Activated effector memory CD4-positive, alpha-beta T cell treated with anti-CD3 and anti-CD28 coated beads, Interleukin-2, amount 50 U/mL, for 16 hours (primary cell): ENCODE data around the gene TSPOAP1.

Experiments
- DNase-seq: peaks from one replicate; pipeline ENCODE4 v3.0.0-alpha.2; 2020

The TSPOAP1 gene

GRCh38 chr17:58315281-58315711, 13.3 kb downstream of the TSPOAP1 start:
- peak; percentile 55 for DNase-seq

DNA sequence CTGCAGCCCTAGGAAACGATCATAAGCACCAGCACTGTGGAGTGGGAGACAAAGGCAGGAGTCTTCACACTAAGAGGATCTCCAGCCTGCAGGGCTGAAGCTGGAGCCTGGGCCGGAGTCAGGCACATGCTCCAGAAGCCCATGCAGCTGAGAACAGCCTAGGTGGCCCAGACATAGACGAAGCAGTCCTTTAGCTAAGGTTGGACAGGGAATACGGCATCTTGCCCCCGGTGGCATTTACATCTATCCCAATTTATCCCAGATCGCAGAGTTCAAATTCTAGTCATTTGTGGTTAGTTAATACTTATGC, 13.9 kb downstream of the TSPOAP1 start:
- no peak for DNase-seq

DNA sequence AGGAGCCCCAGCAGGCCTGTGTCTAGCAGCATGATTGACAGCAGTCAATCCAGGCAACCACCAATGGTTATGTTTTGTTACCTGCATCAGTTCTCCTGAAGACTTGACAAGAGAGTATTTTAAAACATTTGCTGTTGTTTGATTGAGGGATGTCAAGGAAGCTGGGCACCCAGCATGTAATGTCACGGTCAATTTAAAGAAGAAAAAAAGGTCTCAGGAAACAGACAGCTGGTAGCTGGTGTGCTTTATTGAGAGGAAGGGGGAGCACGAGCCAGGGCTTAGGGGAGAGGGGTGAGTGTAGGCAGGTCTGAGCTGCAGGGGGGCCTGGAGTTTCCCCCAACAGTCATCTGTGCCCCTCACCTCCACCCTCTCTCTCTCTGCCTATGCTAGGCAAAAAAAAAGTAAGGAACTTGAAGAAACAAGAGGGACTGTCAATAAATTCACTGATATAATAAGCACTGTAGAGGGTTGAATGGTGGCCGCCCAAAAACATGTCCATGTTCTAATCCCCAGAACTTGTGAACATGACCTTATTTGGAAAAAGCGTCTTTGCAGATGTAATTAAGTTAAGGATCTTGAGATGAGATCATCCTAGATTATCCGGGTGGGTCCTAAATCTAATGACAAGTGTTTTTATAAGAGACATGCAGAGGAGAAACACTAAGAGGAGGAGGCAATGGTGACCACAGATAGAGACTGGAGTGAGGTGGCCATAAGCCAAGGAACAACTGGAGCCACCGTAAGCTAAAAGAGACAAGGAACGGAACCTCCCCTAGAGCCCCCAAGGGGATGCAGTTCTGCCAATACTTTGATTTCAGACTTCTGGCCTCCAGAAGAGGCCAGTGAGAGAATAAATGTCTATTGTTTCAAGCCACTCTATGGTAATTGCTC, 14.5 kb downstream of the TSPOAP1 start:
- no peak for DNase-seq

DNA sequence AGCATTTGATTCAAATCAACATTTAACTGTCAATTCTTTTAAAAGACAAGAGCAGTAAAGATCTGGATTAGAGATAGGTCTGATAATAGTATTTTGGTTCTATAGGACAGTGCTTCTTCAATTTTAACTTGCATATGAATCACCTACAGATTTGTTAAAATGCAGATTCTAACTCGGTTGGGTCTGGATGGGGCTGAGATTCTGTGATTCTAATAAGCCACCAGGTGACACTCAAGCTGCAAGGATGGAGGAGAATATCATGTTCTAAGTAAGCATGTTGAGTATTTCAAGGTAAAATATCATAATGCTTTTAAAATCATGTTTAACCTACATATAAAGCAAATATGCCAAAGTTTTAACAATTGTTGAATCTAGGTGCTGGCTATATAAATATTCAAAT, 15.8 kb downstream of the TSPOAP1 start:
- DNase-seq: no peak

GRCh38 chr17:58312021-58312630, 16.5 kb downstream of the TSPOAP1 start:
- peak; percentile 61 for DNase-seq

GRCh38 chr17:58311429-58311894, 17.1 kb downstream of the TSPOAP1 start:
- DNase-seq: no peak

DNA sequence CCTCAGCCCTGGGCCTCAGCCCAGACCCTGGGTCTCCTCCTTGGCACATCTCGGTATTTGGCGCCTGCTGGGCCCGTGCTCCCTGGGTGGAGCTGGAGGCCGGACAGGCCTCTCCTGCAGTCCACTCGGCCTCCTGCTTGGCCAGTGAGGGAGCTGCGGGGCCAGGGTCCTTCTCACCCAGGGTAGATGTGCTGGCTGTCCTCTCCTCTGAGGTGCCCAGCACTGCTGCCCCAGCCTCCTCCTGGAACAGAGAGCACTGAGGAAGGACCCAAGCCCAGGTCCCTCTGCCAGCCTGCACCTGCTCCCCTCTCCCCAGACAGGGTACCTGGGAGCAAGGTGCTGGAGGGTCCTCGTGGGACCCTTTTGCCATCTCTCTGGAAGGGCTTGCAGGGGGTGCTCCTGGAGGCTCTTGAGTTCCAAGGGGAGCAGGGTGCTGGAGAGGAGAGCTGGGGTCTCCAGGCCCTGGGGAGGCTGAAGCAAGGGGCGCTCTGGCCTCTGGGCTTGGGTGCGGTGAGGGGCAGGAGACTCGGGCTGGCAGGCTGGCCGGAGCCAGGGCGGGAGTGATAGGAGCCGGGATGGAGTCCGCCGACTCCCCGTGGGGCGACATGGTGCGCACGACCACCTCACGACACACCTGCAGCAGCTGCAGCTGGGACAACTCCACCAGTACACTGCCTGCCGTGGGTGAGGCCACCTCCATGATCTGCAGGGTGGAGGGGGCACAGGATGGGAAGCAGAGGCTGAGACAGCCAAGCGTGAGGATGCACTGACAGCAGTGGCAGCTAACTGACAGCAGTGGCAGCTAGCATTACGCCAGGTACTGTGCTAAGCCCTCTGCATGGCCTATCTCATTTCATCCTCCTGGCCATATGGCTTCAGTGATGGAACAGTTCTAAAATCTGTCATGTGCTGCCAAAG, 17.8 kb downstream of the TSPOAP1 start:
- no peak for DNase-seq

- no peak for DNase-seq
These were observed 18.7 kb downstream of the TSPOAP1 start for GRCh38 chr17:58309918-58310259.

GRCh38 chr17:58308985-58309917, 19.3 kb downstream of the TSPOAP1 start:
- no peak for DNase-seq

DNA sequence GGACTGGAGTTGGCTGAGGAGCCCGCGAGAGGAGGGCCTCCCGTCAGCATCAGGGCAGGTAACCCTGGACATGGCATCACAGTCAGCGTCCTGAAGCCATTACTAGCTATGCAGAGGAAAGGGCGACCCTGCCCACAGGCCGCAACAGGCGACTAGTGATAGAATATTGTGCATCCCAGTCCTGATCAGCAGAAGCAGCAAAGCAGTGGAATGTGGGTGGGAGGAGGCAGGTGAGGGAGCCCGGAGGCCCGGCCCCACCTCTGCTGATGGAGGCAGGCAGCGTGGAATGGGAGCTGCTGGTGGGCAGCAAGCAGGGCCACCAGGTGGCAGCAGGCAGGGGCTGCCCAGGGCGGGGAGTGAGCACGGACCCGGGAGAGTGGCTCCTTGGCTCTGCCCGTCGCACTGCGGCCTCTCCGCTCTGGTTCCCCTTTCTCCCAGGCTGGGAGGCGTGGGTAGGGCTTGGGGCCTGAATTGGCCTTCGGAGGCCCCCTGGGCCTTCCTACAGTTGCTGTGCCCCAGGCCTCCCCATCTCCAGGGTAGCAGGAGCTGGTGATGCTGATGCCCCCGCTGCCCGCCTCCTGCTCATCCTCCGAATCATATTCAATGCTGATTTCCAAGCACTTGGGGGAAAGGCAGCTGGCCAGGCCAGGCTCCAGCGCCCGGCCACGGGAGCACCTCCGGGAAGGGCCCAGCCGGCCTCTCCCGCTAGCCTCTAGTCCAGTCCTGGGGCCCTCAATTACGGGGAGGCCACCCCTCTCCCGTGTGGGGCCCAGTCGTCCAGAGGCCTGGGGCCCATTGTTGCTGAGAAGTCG, 20.2 kb downstream of the TSPOAP1 start:
- DNase-seq: no peak

DNA sequence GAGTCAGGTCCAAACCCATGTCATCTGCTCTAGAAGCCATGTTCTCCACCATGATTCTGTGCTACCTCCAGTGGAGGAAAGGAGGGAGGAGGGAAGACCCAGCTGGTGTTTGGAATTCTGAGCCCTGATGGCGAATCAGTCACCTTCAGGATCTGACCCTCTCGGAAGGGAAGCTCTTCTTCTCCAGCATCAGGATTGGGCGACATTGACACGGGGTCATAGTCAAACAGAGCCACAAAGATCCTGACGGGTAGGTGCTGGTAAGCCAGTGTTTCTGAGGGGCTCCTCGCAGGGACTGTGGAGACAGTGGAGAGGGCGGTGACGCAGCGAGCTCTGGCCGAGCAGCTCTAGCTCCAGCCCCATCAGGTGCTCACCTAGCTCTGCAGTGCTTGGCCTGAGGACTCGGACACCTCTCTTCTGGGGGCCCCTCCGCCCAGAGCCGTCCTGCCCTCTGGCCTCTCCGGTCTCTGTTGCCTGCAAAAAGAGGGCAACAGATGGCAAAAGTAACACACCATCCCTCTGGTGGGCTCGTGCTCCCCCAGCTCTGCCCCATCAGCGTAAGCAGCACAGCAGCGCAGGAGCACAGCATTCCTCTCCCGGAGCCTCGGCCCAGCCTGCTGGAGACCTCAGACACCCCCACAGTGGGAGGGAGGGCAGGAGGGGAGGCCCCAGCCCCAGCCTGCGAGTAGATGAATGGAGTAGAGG, 21.0 kb downstream of the TSPOAP1 start:
- DNase-seq: no peak

GRCh38 chr17:58306131-58306951, 22.3 kb downstream of the TSPOAP1 start:
- DNase-seq: no peak

DNA sequence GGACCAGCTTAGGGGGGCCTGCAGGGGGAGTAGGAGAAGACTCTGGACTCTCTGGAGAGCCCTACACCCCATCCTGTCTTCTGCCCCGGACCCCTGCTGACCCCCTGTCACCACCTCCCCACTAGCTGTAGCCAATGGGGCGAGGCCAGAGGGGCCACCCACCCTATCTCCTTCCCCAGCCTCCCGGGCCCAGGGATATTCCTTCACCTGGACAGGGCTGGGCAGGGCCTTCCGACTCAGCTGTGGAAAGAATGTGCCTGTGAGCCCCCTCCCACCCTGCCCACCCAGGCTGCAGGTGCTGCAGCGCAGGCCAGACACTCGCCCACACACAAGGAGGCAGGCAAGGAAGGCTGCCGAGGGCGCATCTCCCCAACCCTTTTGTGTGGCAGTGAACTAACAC, 23.0 kb downstream of the TSPOAP1 start:
- DNase-seq: no peak

DNA sequence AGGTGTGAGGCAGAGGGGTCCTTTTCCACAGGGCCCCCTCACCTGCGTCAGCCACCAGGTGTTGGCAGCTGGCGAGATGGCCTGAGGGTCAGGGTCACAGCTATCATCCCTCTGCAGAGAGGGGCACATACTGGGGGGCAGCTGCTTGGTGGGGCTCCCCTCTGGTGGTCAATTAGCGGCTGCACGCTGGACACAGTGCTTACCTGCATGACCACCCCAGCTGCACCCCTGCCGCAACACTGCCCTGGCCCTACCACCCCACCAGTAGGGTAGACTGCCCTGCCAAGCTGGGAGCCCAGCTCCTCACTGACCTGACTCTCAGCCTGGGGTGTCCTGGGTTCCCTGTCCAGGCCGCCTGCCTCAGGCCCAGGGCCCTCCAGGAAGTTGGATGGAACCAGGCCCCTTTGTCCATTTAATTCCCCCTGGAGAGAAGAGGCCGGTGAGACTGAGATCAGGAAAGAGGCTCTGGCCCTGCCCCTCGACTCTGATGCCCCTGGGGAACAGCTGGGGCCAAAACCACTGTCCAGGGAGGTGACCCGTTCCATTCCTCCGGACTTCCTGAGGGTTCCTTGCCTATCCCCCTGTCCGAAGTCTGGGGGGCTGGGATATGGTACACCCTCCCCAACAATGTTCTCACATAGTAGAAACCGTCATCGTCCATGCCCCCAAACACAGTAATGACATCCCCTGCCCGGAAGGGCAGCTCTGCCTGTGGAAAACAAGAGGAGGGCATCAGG, 23.7 kb downstream of the TSPOAP1 start:
- DNase-seq: no peak

DNA sequence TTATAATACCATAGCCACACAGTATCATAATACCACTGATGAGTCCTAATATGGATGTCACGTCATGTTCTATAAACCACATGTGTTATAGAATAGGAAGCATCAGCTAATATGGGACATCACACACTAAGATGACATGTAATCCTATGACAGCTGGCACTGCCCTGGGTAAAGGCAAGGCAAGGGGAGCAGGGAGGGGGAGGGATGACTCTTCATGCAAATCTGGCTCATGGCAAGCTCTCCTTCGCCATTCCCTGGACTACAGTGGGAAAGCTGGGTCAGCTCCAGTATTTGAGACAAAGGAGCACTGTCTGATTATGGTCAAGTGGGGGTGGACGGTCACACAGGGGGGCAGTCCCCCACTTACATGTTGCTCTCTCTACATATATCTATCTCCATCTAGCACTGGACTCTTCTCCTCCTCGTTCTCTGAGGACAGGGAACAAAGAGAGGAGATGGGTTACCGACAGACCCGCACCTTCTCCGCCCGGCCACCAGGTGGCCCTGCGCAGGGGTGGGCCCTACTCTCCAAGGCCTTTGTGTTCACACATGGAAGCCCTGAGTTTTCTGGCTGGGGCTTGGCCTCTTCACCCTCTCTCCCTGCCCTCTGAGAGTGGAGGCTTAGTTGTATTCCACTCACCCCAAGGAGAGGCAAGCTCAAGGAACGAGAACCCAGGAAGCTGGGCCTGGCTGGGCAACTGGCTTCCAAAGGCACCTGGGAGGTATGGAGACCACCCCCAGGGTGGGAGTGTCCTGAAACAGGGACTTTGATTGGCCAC, 24.4 kb downstream of the TSPOAP1 start:
- peak; percentile 84 for DNase-seq

- peak; percentile 57 for DNase-seq
These were observed 25.5 kb downstream of the TSPOAP1 start for GRCh38 chr17:58302919-58303585.

DNA sequence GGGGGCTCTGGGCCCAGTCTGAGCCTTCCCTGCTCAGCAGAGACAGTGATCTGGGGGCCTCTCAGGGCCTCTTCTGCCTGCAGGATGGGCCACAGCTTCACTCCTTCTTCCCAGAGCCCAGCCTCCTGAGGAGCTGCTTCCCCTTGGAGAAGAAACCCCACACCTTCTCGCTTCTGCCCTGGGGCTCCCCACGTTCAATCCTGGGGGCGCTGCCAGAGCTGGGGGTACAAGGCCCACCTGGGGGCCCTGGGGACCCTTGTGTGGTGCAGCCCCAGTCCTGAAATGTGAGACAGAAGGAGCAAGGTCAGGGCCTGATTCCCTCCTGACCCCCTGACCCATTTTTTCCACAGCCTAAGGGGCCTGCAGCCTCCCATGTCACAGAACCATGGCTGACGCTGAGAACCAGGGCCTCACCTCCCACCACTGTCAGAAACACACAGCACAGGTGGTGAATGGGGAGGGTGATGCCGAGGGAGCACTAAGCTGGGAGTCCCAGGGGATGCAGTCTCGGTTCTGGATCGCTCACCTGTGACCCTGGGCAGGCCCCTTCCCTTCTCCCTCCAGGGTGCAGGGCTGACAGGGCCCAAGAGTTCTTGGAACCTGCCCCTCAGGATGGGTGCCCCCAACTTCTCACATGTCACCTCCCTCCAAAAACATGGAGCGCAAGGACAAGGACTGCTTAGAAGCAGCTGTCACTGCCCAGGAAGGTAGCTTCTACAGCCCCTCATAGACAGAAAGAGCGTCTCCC, 26.2 kb downstream of the TSPOAP1 start:
- DNase-seq: no peak
